ENCODE measurements around the gene LY6G6C. TPM values are rescaled to one million over a fixed set of nuclear protein-coding genes. Genes with fewer than 3 reads are reported as not detected.
A peak's percentile ranks its signal among the peaks of the same experiment; 100 is the strongest.

The LY6G6C gene
- polyA plus RNA-seq, 3 donors, result 0.16 TPM; not detected in 2

DNA sequence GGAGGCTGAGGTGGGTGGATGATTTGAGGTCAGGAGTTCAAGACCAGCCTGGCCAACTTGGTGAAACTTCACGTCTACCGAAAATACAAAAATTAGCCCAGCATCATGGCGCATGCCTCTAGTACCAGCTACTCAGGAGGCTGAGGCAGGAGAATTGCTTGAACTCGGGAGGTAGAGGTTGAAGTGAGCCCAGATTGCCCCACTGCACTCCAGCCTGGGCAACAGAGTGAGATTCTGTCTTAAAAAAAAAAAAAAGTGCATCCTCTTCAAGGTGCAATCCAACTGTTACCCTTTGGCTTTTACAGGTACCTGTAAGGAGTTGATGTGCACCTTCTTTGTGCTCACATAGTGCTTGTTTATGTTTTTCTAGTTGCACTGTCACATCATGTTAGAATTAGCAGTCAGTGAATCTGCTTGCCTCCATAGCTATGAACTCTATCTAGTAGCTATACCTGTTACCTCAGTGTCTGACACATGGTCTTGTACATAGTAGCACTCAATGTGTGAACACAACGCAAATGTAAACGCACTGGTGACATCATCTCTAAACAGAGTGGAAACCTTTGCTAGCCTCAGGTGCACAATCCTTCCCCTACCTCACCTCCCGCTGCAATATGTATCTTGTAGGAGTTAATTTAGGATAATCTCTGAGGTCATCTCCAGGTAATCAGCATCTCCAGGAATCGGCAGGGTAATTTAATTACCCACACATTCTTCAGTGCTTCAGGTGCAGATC is 27.9 kb upstream of the LY6G6C start:
- no peak overlapping the region for H3K27ac ChIP-seq (ENCODE audit: low read depth, low read length)
- WGBS, 3 donors, result 85 to 95% (median 91%) methylated on average over 8 of the region's 8 CpGs

DNA sequence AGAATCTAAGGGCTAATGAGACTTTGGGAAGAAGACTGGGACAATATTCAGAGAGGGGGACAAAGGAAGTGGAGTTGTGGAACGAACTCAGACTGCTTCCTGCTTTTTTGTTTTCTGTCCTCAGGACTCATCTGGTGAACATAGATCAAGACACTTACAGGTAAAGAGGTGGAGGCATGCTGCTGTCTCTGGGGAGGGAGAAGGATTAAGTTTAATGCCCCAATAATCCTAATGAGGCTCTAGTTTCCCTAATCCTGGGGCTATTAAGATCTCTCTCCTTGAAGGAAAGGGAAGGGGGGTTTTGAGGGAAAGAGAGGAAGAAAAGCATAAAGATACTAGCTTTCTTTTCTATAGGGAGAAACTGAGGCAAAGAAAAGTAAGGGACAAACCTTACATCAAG is 22.9 kb upstream of the LY6G6C start:
- 29 to 79% (median 66%) methylated on average over 1 of the region's 1 CpG for WGBS, 3 donors
- H3K27ac ChIP-seq (ENCODE audit: low read depth, low read length), result no peak overlapping the region

DNA sequence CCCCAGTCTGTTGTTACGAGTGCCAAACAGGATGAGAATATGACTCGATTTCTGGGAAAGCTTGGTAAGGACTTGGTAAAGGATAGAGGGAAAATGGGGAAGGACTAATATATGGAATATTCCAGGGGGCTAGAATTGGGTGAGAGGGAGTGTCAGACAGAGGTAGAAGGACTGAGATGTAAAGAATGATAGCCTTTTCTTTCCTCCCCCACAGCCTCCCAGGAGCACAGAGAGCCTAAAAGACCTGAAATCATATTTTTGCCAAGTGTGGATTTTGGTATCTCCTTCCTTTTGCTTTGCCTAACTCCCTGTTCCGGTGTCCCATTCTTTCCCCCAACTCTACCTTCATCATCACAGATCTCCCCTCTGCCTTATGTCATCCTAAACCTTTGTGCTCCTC is 21.3 kb upstream of the LY6G6C start:
- WGBS, 3 donors, result 83 to 94% (median 83%) methylated on average over 3 of the region's 3 CpGs
- no peak overlapping the region for H3K27ac ChIP-seq (ENCODE audit: low read depth, low read length)

DNA sequence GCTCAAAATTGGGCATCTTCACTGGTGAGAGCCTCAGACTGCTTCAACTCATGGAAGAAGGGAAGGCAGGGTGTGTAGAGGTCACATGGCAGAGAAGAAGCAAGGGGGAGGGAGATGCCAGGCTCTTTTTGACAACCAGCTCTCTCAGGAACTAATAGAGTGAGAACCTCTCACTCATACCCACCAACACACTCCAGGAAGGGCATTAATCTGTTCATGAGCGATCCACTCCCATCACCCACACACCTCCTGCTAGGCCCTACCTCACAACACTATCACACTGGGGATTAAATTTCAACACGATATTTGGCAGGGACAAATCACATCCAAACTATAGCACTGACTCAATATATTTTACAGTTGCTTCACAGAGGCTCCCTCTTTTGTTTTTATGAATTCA is 20.3 kb upstream of the LY6G6C start:
- H3K27ac ChIP-seq (ENCODE audit: low read depth, low read length), result no peak overlapping the region
- WGBS, 3 donors, result 65 to 85% (median 68%) methylated on average over 2 of the region's 2 CpGs

DNA sequence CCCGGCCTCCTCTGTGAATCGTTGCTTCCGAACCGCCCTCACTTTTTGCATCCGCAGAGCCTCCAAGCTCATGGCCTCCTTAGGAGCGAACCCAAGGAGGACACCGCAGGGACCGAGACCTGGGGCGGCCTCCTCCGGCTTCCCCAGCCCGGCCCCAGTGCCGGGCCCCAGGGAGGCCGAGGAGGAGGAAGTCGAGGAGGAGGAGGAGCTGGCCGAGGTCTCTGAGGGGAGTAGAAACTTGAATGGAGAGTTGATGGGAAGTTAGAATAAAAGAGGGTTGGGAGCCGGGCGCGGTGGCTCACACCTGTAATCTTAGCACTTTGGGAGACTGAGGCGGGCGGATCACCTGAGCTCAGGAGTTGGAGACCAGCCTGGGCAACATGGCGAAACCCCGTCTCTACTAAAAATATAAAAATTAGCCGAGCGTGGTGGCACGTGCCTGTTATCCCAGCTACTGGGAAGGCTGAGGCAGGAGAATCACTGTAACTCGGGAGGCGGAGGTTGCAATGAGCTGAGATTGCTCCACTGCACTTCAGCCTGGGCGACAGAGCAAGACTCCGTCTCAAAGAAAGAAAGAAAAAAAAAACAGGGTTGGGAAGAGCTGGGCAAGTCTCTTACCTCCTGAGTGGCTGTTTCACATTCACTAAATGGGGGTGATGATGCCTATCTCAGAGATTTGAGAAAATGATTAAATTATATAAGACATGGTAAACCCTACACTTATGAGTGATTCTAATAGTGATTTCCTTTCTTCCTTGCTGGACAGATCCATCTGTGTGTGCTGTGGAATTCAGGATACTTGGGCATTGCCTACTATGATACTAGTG is 19.1 kb upstream of the LY6G6C start:
- H3K27ac ChIP-seq (ENCODE audit: low read depth, low read length), result no peak overlapping the region
- 11 to 21% (median 13%) methylated on average over 29 of the region's 29 CpGs for WGBS, 3 donors

DNA sequence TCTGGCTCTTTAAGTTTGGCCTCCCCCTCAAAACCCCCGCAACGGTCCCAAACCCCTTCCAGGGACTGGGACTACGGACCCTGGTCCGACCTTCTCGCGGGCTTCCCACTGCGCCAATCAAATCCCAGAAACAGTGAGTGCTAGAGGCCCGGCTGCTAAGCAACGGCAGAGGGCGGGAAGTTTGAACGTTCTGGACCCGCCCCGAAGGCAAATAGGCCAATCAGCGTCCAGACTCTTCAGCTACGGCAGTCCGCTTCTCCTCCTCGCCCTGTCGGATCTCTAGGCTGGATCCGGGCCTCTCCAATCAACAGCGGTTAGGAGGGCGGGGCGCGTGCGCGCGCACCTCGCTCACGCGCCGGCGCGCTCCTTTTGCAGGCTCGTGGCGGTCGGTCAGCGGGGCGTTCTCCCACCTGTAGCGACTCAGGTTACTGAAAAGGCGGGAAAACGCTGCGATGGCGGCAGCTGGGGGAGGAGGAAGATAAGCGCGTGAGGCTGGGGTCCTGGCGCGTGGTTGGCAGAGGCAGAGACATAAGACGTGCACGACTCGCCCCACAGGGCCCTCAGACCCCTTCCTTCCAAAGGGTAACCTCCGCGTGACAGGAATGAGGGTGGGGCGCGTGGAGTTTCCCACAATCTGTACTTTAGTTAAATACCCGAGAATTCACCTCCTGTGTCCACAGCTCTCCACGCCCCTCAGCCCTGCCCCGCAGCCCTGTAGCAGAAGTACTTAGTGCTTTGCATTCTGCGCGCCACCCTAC is 18.3 kb upstream of the LY6G6C start, which contains the start of gene MSH5:
Gene MSH5, plus strand, starts transcription at position 367 of the 758 bp plus-strand sequence. CDS start 462 bp downstream, outside the sequence.
- no peak within 1 kb of the TSS for H3K27ac ChIP-seq (ENCODE audit: low read depth, low read length)
- WGBS, 3 donors, result 0% methylated on average over 56 to 58 of the region's 58 CpGs

DNA sequence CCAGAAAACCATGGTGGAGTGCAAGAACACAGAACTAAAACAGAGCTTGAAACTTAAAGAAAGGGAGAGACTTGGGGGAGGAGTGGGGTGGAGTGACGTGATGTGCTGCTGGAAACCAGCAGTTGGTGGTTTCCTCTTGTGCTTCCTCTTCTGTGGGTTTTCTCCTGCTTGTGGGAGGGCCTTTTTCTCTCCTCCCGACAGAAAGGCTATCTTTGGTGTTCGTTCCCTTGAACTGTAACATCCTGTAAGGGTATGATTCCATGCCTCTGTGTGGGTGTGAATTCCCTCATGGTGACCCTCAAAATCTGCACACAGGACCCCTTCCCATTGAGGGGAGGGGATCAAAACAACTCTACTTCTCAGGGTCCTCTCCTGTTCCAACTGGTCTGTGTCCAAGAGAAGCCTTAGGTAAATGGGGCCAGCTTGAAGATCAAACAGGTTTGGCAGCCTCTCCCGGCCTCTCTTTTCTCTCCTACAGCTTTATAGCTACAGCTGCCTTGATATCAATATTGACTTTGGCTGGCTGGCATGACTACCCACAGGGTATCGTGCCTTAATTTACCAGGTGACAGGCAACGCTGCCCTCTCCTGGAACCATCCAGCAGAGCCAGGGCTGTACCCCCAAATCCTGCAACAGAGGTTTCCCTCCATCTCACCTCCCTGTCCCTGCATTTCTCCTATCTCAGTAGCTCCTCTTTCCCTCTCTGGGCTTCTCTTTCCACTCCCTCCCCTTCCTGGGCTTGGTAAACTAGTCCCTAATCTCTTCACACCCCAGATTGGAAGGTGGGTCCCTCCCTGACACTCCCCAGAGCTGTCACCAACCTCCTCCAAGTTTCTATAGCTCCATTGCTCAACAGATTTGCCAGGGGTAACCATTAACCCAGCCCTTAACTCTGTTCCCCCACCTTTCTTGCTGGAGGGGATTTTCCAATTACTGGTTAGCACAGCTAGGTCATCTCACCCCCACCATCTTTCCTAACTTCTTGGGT is 16.7 kb upstream of the LY6G6C start:
- WGBS, 3 donors, result 5 to 8% (median 8%) methylated on average over 6 of the region's 6 CpGs
- H3K27ac ChIP-seq (ENCODE audit: low read depth, low read length), result peak overlapping the region; percentile 68

DNA sequence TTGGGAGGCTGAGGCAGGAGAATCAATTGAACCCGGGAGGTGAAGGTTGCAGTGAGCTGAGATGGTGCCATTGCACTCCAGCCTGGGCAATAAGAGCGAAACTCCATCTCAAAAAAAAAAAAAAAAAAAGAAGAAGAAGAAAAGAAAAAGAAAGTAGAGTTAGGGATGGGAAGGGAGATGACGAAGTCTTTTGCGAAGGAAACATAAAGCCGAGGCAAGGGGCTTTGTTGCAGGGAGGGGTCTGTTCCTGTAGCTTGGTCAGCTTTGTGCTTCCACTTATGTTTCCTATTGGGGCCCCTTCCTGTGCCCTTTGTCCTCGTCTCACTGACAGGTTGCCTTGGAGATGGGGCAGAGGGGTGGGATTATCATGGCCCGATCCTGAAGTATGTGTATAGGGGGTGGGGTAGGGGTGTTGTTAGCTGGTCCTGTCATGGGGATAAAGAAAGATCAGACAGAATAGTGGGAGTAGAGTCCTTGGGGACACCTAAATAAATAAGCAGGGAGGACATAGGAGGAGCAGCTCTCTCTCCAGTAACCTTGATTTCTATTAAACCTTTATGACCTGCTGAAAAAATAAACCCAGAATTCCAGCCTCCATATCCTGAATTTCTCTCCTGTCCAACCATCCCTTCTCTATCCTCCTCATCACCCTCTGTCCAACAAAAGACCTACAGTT is 15.9 kb upstream of the LY6G6C start:
- 21 to 49% (median 23%) methylated on average over 6 to 7 of the region's 7 CpGs for WGBS, 3 donors
- peak overlapping the region; percentile 68 for H3K27ac ChIP-seq (ENCODE audit: low read depth, low read length)

DNA sequence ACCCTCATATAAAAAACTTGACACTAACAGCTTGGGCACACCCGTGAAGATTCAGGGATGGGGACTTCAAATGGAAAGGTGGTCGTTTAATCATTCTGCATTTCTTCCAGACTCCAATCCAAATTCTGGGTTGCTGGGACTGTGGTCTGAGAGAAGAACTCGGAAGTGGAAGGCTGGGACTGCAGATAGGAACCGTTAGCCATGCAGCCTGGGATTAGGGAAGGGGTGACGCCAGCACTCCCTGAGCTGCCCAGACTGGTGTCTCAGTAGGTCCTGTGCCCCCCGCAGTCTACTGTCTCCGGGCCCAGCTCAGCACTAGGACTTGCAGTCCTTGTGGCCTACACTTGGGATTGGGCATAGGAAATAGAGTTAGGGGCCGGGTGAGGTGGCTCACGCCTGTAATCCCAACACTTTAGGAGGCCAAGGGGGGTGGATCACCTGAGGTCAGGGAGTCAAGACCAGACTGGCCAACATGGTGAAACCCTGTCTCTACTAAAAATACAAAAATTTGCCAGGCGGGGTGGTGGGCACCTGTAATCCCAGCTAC is 15.3 kb upstream of the LY6G6C start:
- 19 to 40% (median 21%) methylated on average over 10 of the region's 10 CpGs for WGBS, 3 donors

DNA sequence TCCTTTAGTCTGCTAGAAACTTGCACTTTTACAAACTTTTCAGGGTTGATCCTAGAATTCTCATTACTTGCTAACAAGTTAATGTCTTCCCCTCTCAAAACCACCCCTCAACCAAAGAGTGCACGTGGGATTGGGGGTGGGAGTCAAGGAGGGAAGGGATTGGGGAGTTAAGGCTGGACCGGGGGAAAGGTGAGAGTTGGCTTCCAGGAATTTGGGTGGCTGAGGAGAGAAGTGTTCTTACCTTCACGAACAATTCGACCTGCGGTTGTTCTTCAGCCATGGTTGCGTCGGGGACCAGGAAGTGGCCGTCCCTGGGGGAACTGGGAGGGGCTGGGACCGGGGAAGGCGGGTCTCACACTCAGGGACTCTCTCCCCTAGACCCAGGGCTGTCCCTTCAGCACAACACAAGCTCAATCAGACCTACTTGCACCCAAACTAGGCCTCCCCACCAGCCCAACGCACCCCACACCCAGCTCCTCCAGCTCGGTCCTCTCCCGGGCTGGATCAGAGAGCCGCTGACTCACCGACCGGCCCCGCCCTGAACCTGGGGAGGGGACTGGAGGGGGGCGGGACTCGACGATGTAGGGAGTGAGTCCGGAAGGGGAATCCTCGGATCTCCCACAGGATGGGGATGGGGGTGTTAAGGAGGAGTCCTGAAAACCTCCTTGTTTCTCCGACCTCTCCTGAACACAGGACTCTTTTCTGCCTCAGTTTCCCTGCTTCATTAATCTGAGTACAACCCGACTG is 14.6 kb upstream of the LY6G6C start, which contains the start of gene CLIC1:
Gene CLIC1, minus strand, starts transcription at position 510 of the 747 bp plus-strand sequence. Its CDS starts 230 bp downstream, at position 280.
- peak within 1 kb of the TSS; percentile 79 for H3K27ac ChIP-seq (ENCODE audit: low read depth, low read length)

More for the DNA sequence above, 15.3 kb upstream of the LY6G6C start:
- peak overlapping the region; percentile 79 for H3K27ac ChIP-seq (ENCODE audit: low read depth, low read length)

DNA sequence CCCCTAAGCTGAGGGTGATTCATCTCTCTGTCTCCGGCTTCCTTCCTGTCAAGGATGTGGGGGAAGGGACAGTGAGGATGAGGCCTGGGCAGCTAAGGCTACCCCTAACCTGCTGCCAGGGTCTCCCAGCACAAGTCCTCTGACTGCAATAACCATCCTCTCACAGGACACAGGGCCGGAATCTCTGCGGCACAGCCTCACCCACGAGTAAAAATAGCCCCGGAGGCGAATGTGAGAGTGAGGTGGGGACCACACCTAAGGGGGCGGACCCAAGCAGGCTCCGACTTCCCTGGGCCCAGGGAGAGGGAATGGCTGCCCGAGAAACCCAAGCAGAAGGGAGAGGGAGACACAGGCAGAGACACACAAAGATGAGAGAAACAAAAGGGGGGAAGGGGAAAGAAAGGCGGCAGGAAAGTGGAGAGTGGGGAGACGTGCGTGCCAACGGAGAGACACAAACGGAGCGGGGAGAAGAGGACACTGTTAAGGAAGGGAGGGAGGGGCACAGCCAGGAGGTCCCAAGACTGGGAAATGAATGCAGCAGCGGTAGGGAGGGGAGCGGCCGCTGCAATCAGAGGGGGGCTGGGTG is 13.4 kb upstream of the LY6G6C start:
- 0 to 29% (median 1%) methylated on average over 17 to 18 of the region's 18 CpGs for WGBS, 3 donors
- peak overlapping the region; percentile 5 for H3K27ac ChIP-seq (ENCODE audit: low read depth, low read length)

More for the DNA sequence above, 14.6 kb upstream of the LY6G6C start, which contains the start of gene CLIC1:
- WGBS, 3 donors, result 0 to 1% (median 0%) methylated on average over 23 to 24 of the region's 24 CpGs

DNA sequence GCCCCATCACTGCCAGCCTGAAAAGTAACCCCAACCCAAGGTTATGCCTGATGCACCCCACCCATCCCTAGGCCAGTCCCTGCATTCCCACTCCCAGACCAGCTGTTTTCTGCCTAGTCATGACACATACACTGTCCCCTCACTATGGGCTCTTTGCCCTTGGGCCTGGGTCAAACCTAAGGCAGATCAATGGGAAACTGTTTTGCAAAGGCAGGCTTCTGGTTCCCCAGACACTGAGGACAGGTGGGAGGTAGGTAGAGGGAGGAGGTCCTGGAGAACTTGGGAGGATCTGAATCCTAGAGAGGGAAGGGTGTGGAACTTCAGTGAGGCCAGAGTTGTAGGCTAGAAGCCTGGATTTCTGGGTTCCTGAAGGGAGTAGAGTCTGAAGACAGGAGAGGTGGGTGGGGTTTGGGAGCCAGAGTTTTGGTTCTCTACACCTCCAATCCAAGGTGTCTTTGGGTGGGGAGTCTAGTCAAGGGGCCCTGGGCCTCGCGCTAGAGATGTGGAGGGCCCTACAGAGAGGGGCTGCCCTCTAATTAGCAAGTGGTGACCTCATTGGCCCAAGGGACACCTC is 12.8 kb upstream of the LY6G6C start:
- H3K27ac ChIP-seq (ENCODE audit: low read depth, low read length), result peak overlapping the region; percentile 44
- 7 to 94% (median 8%) methylated on average over 2 of the region's 2 CpGs for WGBS, 3 donors

DNA sequence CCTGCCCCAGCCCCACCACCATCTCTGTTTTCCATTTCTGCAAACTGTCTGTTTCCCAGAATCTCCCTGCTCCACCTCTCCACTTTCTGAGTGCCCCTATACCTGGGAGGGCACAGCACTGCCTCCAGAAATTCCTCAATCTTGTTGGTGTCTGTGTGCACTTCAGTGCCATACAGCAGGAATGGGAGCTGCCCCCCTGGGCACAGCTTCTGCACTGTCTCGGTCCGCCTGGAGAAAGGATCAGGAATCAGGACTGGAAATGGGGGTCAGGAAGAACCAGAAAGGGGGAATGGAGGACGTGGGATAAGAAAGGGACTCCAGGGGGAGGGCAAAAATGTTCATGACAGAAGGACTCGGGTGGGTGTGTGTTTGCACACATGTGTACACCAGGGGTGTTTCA is 12.2 kb upstream of the LY6G6C start:
- 82 to 88% (median 84%) methylated on average over 4 of the region's 4 CpGs for WGBS, 3 donors
- H3K27ac ChIP-seq (ENCODE audit: low read depth, low read length), result peak overlapping the region; percentile 44

DNA sequence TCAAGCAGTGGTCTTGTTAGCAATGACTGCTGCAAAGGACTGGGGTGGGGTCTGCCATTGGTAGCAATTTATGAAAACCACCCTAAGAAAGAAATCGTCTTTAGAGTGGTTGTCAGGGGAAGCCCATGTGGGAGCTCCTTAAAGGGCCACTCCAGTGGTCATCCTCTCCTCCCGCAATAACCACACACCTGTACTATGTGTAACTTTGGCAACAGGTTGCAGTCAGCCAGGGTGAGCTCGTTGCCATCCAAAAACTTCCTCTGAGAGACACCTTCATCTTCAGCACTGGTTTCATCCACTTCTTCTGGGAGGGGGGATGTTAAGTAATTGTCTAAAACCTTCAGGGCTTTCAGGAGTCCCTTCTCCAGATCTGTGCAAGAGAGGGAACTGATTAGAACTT is 10.5 kb upstream of the LY6G6C start:
- H3K27ac ChIP-seq (ENCODE audit: low read depth, low read length), result no peak overlapping the region
- WGBS, 3 donors, result 63 to 71% (median 66%) methylated on average over 3 of the region's 3 CpGs

DNA sequence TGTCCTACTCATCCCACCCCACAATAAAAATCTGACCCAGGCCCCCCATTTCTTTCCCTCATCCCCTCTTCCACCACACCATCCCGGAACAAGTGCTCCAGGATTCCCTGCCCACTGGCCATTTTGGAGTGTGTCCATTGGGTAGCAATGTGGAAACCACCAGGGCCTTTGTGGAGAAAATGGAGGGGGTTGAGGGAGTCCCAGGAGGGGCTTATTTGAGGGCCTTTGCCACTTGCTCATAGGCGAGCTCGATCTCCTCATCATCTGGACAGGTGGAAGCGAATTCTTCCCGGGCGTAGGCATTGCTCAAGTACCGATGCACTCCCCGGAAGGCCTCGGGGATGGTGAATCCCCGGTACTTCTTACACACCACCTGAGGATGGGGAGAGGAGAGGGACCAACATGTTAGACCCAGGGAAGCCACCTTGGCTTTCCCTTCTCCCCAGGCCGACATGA is 9.1 kb upstream of the LY6G6C start:
- no peak overlapping the region for H3K27ac ChIP-seq (ENCODE audit: low read depth, low read length)
- WGBS, 3 donors, result 83 to 92% (median 86%) methylated on average over 11 of the region's 11 CpGs
